GM23338 (cell line): ENCODE measurements around the gene RABGAP1L.

Experiments
- CTCF ChIP-seq, 2 experiments: fragments of 200-600 bp in 1 of 2; sonication (generic) in 1 of 2; conservative IDR thresholded peaks; 2 replicates each; pipeline versions ENCODE4 v1.5.1 to v1.6.1; 2016 to 2017; ENCODE audit warnings: antibody characterized with exemption in 2 of 2, low read depth in 2 of 2, mild to moderate bottlenecking in 2 of 2, moderate library complexity in 1 of 2
- EZH2 ChIP-seq: fragments of 200-600 bp; sonication (generic); IDR thresholded peaks from one replicate; pipeline ENCODE4 v1.8.0; 2017; ENCODE audit warnings: antibody characterized with exemption, mild to moderate bottlenecking, low read depth; ENCODE audit not compliant: unreplicated experiment

DNA sequence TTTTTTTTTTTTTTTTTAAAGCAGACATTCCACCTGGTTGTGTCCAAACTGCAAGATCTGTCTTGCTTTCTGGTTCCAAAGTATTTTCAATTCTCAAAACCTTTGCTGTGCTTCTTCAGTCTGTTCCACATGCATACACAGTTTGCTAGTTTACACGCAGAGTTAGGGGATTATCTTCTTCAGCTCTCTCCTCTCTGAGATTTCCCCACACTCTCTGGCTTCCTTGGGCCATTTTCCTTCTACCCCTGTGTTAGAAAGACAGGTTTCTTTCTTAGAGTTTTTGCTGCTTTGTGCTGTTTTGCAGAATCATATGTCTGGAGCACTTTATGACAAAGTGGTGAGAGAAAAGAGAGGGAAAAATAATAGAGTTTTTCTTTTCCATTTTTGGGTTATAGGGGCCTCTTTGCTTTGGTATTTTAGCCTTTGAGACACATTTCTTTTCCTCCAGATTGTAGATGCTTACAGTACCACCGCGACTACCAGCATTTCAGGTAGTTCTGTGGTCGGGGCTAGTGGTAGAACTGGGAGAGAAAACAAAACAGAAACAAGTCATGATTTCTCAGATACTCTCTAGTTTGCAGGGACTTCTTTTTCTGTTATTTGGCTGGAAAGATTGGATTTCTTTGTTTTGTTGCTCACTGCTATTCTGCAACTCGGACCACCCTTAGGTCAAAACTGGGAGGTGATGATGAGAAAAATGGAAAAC is 66.3 kb downstream of the RABGAP1L start:
- TF ChIP-seq EZH2 (no peak), CTCF (conservative IDR thresholded peaks at IDR 0.05; ENCODE audit: low read depth in 2 of 2) (no peak)
